H1 (cell line): ENCODE data around the gene SMARCC2. TPM values are rescaled to one million over a fixed set of nuclear protein-coding genes. Genes with fewer than 3 reads are reported as not detected.

Experiments used
- ATF3 ChIP-seq: IDR thresholded peaks from 2 replicates; pipeline ENCODE4 v1.6.1; 2011; ENCODE audit warnings: low read depth, mild to moderate bottlenecking, low read length; ENCODE audit not compliant: insufficient read depth
- CHD1 ChIP-seq: IDR thresholded peaks from 2 replicates; pipeline ENCODE4 v1.6.1; 2012; ENCODE audit warnings: low read depth, low read length, improper control_type of control experiment
- GABPA ChIP-seq: IDR thresholded peaks from 2 replicates; pipeline ENCODE4 v1.6.1; 2011; ENCODE audit warnings: mild to moderate bottlenecking, low read length, moderate library complexity, borderline replicate concordance; ENCODE audit not compliant: insufficient read depth
- PHF8 ChIP-seq: fragments of 200-600 bp; sonication (generic); conservative IDR thresholded peaks from 2 replicates; pipeline ENCODE4 v1.7.1; 2012; ENCODE audit warnings: low read depth, mild to moderate bottlenecking, inconsistent platforms, low read length, moderate library complexity
- RXRA ChIP-seq: IDR thresholded peaks from 2 replicates; pipeline ENCODE4 v1.6.1; 2011; ENCODE audit warnings: low read depth, mild to moderate bottlenecking, low read length, moderate library complexity; ENCODE audit not compliant: insufficient read depth
- SIRT6 ChIP-seq: IDR thresholded peaks from one replicate; pipeline ENCODE4 v1.7.1; 2012; ENCODE audit warnings: low read length, inconsistent platforms
- TAF1 ChIP-seq: IDR thresholded peaks from 2 replicates; pipeline ENCODE4 v1.6.1; 2011; ENCODE audit warnings: mild to moderate bottlenecking, low read depth, low read length
- TBP ChIP-seq: IDR thresholded peaks from 2 replicates; pipeline ENCODE4 v1.6.1; 2011; ENCODE audit warnings: low read depth, low read length, improper control_type of control experiment
- TEAD4 ChIP-seq: IDR thresholded peaks from 2 replicates; pipeline ENCODE4 v1.6.1; 2012; ENCODE audit warnings: low read depth, low read length, inconsistent platforms, mixed read lengths
- USF2 ChIP-seq: IDR thresholded peaks from 2 replicates; pipeline ENCODE4 v1.6.1; 2011; ENCODE audit warnings: low read length, improper control_type of control experiment
- polyA plus RNA-seq, 7 experiments: library from polyadenylated mRNA; depleted of rRNA in 3 of 7; stranded (reverse) in 5 of 7; unstranded in 2 of 7; fragments of >200 nt in 5 of 7; fragments of 200-250 nt in 2 of 7; gene quantifications; 1 replicate in 5 of 7; 2 replicates in 1 of 7; 4 replicates in 1 of 7; pipeline versions ENCODE4 v1.2.1 to v1.2.3, GENCODE V29; 2011 to 2013; ENCODE audit warnings: missing spikeins in 2 of 7, mixed read lengths in 2 of 7
- total RNA-seq: library from RNA; stranded (reverse); fragmentation: NEBNext Ultra II Directional; extraction: Animal tissue kit (Norgen Biotek cat#: 25700); gene quantifications from 2 replicates; pipeline ENCODE4 v1.2.1, GENCODE V29; 2021

SMARCC2 gene
- total and polyA plus RNA-seq, 2 of the 8 experiments (the other 6 are each of a cell fraction or from before 2014, with no cell fraction given), result 33.9 to 78.5 TPM

GRCh38 chr12:56116267-56117081 lies 72.8 kb downstream of the SMARCC2 start, which contains the start of gene RPL41 (continued):
- TF ChIP-seq ATF3 (no peak), RXRA (no peak), TAF1 (peak; percentile 99), PHF8 (peak; percentile 96), TBP (peak; percentile 98), CHD1 (peak; percentile 78; the same call in 1 of the 2 replicates), SIRT6 (peak; percentile 18), GABPA (peak; percentile 88), USF2 (no peak), TEAD4 (no peak)
